NCI-H510A (cell line): ENCODE measurements around the gene ALDH1A2.

Experiments
- DNase-seq: peaks from one replicate; lab custom pipeline; 2025; lab: John Stamatoyannopoulos, UW

The ALDH1A2 gene

DNA sequence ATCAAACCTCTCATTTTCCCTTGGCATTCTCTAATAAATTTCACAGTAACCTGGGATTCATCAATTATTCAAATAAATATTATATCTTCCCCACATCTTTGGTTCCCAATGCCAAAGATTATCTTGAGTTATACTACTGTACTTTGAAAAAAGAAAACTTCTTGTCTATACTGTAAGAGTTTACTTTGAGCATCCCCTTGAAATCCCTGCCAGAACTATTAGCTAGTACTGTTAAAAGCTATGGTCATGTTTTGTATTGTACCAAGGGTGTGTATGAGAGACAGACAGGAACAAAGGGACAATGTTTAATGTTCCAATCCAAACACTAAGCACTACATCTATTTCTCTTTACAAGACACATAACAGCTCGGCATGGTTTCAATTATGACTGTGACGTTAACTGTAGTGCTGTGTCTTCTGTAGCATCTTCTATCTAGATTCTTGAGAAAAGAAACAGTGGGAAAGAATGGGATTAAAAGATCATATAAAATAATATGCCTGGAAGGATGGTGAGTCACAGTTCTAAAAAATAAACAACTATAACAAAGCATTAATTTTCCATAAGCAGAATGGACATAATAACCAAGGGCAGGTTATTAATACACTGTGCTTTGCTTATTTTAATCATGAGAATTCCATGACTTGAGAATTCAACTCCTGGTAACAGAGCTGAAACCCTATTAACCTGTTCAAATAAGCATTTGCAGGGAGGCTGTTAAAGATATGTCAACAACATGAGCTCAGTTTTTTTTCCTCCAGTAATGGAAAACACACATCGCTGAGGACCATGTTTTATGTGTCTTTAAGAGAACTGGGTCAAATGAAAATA lies 71.1 kb downstream of the ALDH1A2 start:
- no peak for DNase-seq

DNA sequence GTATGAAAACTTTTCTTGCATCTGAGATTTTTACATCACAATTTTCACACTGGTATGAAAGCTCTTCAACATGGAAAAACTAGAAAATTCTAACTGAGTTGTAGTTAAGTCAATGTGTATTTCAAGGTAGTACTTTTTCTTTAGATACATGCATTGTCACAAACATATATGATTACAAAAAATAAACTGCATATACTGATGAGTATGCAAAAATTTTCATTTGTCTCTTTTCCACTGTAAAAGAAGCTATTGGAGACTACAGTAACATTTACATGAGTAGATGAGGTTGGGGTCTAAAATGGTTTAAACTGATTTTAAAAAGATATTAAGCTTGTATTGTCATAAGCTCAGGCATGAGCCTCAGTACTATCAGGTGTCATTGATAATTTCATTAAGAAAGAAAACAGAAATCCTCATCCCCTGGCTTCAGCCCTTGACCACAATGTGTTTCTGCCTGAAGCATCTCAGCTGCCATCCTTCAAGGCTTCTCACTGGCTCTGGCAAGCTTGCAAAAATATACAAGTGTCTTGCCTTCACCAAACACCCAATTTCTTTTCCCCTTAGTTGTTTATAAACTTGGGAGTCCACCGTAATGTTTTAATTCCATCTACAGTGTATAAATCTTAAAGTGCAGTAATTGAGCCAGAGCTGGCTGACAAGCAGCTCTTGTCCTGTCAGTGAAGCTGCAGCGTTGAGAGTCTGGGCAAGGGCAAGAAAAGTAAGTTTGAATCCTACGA lies 71.9 kb downstream of the ALDH1A2 start:
- DNase-seq = no peak

DNA sequence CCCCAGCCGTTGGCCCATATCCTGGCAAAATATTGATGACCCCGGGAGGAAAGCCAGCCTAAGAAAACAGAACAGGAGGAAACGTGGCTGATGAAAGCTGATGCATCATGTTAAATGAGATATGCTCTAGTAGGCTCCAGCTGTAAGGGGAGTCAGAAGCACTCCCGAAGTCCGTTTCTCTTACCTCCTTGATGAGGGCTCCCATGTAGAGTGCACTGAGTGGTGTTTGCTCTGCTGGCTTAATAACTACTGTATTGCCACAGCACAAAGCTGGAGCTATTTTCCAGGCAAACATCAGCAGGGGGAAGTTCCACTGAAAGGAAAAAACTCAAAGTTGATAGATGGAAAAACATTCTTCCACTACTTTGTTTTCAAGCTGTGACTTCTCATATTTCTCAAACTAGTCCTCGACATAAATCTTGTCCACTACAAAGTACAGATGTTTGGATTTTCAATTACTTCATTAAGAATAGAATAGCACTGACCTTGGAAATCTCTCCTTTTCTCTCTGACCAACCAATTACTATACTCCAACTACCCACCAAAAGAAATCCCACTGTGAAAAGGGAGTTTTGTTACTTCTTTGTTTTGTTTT lies 72.7 kb downstream of the ALDH1A2 start:
- no peak for DNase-seq

DNA sequence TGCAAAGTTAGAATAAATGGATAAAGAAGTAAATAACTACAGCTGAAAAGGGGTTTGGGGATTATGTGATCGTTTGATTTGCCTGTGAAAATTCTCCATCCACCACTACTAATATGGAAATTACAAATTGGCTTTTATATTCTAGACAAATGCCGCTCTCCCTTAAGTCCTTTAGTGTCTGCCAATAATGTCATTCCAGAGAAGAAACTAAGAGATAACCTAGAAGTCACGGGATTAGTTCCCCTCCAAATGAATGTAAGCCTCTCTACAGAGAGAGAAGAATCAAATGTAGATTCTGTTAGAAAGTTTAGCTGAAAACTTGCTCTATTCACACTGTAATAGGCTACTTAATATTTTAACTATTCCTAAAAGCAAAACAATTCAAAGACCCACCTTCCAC lies 92.0 kb downstream of the ALDH1A2 start:
- no peak for DNase-seq

DNA sequence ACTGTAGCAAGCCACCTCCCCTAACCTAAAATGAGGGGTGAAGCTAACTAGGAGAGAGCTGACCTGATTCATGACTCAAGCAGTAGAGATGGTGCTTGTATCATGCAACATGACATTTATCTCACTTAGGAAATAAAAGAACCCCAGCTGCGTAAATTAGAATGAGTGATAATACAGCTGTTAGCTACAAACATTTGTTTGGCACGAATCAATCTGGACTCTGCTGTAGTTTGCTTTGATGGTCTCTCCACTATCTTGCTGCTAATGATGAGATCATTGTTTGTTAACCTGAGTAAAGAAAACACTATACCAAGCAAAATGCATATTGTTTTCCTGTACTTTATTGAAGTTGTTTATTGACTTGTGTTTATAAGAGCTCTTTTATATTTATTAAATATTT lies 92.6 kb downstream of the ALDH1A2 start:
- no peak for DNase-seq

DNA sequence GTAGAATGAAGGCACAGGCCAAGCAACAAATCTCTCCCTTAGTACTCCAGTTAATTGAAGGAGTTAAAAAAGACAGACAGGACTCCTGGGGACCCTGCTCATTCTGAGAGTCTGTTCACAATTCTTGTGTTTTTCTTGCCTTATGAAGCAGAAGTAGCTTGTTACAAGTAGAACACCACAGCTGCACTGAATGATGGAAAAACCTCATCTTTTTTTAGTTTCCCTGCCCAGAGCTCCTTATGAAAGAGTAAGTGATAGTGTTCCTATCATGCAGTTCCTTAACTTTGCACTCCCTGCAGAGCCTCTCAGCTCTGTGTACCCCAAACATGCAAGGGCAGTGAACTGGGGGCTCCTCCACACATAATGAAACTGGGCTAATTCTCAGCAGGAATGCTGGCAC lies 95.5 kb downstream of the ALDH1A2 start:
- no peak for DNase-seq

DNA sequence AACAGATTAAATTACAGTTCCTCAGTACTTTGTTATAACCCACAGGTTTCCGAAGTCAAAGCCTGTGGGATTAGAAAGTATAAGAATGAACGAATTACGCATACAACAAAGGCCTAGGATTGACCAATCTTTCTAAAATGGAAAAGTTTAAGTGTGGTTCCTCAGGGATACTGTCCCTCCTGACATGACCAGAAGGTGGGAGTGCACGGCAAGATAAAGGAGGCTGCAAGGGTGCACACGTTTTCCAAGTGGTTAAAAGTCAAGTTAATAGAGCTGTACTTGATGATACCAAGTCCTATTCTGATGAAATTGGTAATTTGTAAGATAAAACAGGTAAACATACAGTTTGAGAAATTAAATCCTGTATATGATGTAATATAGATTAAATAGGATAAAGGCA lies 96.2 kb downstream of the ALDH1A2 start:
- DNase-seq = no peak

DNA sequence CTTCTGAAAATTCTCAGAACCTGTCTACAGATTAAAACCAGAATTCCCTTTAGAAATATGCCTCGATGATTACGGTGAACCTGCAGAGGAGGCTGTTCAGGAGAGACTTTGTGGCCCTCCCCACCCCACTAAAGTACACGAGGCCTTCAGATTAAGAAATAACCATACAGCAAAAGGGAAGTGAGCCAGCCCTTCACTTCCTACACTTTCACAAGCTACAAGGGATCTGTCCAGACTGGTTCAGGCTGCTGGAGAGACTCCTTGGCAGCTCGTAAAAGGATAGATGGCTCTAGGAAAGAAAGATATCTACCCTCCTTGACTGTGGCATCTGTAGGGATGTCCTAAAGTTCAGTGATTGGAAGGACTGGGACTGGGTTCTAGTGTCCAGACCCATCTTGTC lies 102.6 kb downstream of the ALDH1A2 start:
- no peak for DNase-seq

DNA sequence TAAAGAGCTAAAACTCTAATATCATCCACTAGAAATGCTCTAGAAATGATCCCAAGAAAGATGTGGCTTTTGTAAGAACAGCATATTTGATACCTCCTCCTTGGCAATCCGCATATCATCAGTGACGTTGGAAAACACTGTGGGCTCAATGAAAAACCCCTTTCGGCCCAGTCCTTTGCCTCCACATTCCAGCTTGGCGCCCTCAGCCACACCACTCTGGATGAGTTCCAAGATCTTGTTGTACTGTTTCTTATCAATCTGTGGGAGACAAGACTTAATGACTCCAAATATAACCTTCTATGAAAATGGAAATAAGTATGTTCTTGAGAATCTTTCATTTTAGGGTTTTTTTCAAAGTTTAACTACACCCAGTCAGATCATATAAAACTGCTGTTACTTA lies 103.6 kb downstream of the ALDH1A2 start:
- DNase-seq = no peak

DNA sequence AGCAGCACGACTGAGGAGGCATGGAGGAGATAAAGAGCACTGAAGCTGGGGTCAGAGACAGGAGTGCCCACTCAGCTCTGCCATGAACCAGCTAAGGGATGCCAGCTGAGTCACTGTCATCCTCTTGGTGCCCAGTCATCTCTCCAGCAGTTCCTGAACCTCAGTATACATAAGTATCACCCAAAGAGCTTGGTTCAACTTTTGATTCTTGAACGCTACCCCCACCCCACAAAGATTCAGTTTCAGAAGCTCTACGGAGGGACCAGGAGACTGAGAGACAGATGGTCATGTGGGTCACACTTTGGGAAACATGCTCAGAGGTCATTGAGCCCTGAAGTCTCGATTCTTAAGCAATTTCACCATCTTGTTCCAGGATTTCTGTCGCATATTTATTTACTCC lies 108.4 kb downstream of the ALDH1A2 start:
- no peak for DNase-seq

DNA sequence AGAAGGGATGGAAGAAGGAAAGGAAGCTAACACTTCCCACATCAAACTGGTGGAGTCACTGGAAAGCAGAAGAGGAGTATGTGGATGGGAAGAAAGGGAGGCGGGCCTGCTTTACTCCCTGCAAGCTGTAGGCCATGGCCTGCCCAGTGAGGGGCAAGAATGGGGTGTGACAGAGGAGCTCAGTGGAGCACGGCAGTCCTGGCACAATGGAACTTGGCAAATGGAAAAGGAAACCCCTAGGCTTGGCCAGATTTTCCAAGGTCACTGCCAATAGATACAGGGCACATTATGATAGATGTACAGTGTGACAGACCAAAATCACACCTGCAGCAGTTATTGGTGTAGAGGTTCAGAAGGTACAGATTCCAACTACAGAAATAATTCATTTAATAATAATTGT lies 111.6 kb downstream of the ALDH1A2 start:
- DNase-seq = no peak

DNA sequence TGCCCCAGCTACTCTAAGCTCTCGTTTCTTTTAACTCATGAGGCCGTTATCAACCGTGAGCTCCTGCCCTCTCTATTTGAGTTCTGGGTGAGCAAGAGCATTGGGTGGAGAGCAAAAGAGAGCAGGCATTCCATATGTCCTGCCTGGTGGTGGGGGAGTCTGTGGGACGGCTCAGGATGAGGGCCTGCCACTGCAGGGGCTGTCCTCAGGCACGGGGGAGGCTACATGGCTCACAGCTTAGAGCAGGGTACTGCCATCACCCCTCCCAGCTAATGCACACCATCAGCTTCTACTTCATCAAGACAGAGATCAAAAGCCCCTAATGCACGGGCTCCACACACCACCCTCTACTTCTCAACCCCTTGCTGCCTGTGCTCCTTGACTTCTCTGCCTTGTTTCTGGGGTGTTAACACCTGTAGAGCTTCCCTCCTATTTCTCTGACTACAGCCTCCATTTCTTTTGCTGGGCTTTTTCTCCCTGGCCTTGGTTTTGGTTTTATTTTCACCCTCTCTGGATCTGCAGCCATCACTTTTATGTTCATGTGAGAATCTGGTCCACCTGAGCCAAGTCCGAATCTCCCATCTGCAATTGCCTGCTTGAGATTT lies 114.1 kb downstream of the ALDH1A2 start:
- DNase-seq = no peak

DNA sequence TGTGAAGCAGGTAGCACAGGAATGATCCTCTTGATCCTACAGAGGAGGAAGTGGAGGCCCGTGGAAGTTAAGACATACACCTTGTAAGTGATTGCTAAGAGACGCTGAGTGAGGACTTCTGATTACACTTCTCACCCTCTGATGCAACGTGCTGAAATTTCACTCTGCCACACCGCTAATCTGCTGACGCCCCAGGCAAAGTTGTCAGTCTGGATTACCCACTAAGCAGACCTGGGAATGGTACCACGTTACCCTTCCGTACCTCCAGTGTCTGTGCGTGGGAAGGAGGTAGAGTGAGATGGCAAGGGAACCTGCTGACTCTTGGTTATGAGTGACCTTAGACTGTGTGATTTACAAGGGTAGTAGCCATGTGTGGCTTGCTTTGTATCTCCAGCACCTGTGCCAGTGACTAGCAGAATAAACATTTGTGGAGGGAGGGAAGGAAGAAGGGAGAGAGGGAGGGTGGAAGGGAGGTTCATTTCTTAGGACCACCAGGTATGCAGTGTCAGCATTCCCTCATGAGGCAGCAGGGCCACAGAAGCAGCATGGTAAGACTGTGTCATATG lies 115.0 kb downstream of the ALDH1A2 start:
- no peak for DNase-seq

DNA sequence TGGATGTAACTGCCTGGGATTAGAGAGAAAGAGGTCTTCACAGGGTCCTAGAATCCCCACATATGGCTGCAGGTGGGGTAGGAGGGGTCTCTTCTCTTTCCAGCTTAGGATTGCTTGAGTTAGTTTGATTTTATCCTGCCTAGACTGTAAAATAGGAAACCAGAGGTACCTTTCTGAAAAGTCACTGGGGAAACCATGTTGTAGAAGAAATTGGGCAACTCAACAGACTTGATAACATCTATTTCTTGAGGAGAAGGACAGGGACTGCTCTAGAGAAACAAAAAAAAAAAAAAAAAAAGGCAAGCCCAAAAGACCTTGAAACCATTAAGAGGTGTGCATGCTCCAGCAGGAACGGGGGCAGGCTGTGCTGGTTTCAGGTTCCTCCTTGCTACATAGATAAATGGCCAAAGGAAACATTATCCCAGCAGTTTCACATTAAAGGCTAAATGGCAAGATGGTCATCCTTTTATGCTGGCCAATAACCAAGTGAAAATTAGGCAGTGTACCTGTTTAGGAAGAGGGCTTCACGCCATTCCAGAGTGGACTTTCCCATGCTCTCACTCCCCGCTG lies 116.1 kb downstream of the ALDH1A2 start:
- no peak for DNase-seq

DNA sequence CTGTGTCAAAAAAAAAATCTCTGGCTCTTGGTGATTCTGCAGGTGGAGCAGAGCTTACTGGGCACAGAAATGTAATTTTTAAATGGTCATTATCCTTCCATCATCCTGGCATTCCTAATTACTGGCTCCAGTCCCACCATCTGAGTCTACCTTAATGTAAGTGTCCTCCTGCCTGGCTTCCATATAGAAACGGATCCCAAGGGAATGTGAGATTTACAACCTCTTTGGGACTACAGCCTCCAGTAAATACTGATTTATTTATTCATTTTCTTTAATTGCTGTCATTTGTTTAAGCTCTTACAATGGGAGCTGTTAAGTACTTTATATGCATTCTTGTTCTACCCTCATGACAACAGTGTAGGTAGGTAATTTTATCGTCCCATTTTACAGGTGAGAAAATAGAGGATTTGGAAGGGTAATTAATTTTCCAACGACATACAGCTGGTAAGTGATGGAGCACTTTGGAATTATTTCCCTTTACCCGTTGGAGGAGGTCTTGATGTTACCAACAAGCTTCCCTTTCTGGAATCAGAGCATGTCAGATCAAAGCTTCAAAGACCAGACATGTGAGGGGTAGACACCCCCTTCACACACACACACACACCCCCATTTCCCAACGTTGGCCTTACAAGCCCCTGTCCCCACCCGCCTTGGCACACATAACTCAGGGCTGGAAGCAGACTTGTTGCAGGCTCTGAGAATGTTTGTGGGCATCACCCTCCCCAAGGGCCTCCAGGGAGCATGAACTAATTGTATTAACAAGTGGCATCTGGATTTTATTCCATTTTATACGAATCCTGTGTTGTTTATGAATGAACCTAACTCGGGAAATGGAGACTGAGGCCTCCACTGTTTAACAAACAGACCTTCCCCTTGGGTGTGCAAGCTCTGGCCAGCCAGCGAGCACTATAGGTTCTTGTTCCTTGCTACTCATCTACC lies 116.9 kb downstream of the ALDH1A2 start:
- DNase-seq = no peak

DNA sequence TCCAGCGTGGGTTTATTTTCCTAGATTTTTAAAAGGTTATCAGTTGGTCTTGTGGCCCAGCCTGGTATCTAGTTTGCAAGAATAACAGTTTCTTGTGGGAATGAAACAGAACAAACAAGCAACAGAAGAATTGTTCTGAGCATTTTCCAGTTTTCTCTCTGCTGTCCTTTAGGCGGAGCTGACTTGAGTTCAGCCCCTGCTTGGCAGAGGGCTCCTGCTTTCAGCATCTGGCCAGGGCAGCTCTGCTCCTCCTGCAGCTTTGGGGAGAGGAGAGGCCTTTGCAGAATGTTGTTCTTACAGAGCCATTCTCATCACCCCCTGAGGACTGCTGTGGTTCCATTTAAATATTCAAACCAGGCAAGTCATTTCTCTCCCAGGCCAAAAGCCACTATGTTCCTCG lies 117.7 kb downstream of the ALDH1A2 start:
- no peak for DNase-seq

DNA sequence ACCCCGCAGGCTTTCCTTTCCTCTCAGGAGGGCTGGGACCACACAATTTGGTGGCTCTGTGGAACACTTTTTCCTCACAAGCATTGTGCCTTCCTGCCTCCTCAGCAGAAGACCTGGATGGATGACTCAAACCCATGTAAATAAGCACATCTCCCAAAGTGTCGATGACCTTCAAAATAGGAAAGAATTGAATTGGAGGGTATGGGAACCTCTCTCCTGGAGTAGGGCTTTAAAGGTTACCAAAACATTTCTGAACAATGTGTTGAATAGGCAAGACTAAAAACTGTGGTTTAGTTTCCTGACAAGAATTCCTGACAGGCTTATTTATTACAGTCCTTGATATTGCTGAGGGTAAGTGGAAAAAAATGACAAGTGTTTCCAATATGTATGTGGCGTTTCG lies 118.2 kb downstream of the ALDH1A2 start:
- no peak for DNase-seq

DNA sequence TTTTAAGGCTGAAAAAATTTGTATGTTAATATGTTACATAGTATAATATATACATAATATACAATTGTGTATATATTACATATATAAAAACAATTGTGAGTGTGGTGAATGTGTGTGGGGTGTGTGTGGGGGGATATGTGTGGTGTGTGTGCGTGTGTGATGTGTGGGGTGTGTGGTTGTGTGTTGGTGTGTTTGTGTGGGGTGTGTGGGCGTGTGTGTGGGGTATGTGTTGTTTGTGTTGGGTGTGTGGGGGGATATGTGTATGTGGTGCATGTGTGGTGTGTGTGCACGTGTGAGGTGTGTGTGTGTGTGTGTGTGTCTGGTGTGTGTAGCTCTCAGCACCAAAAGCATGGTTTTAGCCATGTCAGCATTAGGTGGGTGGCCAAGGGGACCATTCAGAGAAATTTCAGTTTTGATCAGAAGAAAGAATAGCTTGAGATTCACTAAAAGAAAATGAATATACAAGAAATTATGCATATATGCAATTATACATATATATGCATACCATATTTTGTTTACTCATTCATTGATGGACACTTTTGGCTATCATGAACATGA lies 118.9 kb downstream of the ALDH1A2 start:
- DNase-seq = no peak

DNA sequence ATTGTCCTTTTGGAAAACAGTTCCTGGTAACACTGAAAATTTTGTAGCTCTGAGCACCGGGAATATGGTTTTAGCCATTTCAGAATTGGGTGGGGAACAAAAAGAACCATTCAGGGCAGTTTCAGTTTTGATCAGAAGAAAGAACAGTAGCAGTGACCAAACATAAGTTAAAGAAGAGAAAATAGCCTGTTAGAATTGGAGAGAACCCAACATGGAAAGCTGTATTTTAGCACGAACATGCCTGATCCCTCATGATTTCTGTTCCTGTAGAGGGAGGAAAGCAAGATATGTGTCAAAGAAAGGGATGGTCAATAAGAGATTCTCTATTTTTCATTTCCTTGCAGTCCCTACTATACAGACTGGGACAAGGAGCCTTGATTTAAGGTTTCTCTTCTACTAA lies 119.9 kb downstream of the ALDH1A2 start:
- no peak for DNase-seq

DNA sequence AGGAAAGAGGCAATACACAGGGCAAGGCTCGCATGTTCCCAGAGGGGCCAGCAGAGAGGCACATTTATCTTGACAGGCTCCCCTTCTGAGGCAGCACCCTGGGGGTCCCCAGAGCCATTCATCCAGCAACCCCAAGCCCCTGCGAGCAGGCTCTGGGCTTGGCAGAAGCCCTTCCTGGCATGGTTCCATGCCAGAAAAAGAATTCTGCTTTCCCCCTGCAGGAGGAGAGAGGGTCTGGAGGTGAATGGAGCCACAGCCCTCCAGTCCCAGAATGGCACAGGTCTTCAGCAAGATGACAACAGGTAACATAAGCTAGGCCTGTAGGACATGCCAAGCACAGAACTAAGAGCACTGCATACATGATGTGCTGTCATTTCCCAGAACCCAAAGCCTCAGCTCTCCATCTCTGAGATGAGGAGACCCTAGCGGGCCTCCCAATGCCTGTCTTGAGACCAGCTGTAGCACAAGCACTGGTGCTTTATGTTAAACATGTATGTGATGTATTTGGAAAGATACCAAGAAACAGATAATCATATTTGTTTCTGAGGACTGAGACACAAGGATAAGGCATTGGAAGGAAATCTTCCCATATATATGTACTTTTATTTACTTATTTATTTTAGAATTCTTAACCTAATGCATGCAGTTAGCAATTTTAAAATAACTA lies 121.6 kb downstream of the ALDH1A2 start:
- DNase-seq = no peak
